Hindlimb muscle (tissue), 1 donor: Measurements from ENCODE around the gene MRPS27. TPM values are rescaled to one million over a fixed set of nuclear protein-coding genes. Genes with fewer than 3 reads are reported as not detected.
"Not testable (repeated sequence)": the region's sequence is repeated elsewhere in the genome, so short reads cannot be mapped to it uniquely, and the experiment has no call there.

ENCODE experiments used
- DNase-seq: peaks from one replicate; pipeline ENCODE4 v3.0.0-alpha.2; 2013
- polyA plus RNA-seq: library from polyadenylated mRNA; unstranded; fragments of 120-200 nt; gene quantifications from one replicate; pipeline ENCODE4 v1.2.1, GENCODE V29; 2013; ENCODE audit not compliant: insufficient read length

MRPS27 gene
- polyA plus RNA-seq, 1 donor: 44.0 TPM

GRCh38 chr5:72197393-72197792, 122.6 kb downstream of the MRPS27 start:
- no peak for DNase-seq

GRCh38 chr5:72195581-72195980, 124.5 kb downstream of the MRPS27 start:
- DNase-seq: no peak

GRCh38 chr5:72194846-72195245, 125.2 kb downstream of the MRPS27 start:
- no peak for DNase-seq

- DNase-seq: no peak
Measured at GRCh38 chr5:72191404-72191803, 128.6 kb downstream of the MRPS27 start.

GRCh38 chr5:72189146-72189545, 130.9 kb downstream of the MRPS27 start:
- no peak for DNase-seq

- DNase-seq: no peak
Measured at GRCh38 chr5:72188166-72188565, 131.9 kb downstream of the MRPS27 start.

- no peak for DNase-seq
Measured at GRCh38 chr5:72187388-72188075, 132.5 kb downstream of the MRPS27 start.

- peak; percentile 82 for DNase-seq
Measured at GRCh38 chr5:72185496-72186329, 134.3 kb downstream of the MRPS27 start.

- no peak for DNase-seq
Measured at GRCh38 chr5:72184408-72184807, 135.6 kb downstream of the MRPS27 start.

- DNase-seq: no peak
Measured at GRCh38 chr5:72183101-72183520, 136.9 kb downstream of the MRPS27 start.

- no peak for DNase-seq
Measured at GRCh38 chr5:72182686-72183085, 137.4 kb downstream of the MRPS27 start.

GRCh38 chr5:72180925-72181324, 139.1 kb downstream of the MRPS27 start:
- no peak for DNase-seq

GRCh38 chr5:72179816-72180440, 140.1 kb downstream of the MRPS27 start:
- DNase-seq: no peak

- peak; percentile 57 for DNase-seq
Measured at GRCh38 chr5:72179028-72179815, 140.8 kb downstream of the MRPS27 start.

GRCh38 chr5:72177538-72177937, 142.5 kb downstream of the MRPS27 start:
- DNase-seq: no peak

- DNase-seq: no peak
Measured at GRCh38 chr5:72172786-72173185, 147.3 kb downstream of the MRPS27 start.

GRCh38 chr5:72171667-72172066, 148.4 kb downstream of the MRPS27 start:
- no peak for DNase-seq

- not testable (repeated sequence) for DNase-seq
Measured at GRCh38 chr5:72171181-72171580, 148.9 kb downstream of the MRPS27 start.

- no peak for DNase-seq
Measured at GRCh38 chr5:72170101-72170500, 149.9 kb downstream of the MRPS27 start.
